Stimulated activated CD4-positive, alpha-beta T cell treated with anti-CD3 and anti-CD28 coated beads, Interleukin-4, amount 100 ng/mL, for 48 hours (primary cell): ENCODE measurements around the gene TMEM183A.

Source experiments
- DNase-seq, 2 donors: peaks; one replicate each; pipeline ENCODE4 v3.0.0-alpha.2; 2020; ENCODE audit warnings: low read depth in 2 of 2

Gene TMEM183A

GRCh38 chr1:203069030-203069747, 62.0 kb downstream of the TMEM183A start:
- no peak for DNase-seq

GRCh38 chr1:203072002-203072602, 64.9 kb downstream of the TMEM183A start:
- no peak for DNase-seq

GRCh38 chr1:203072911-203073310, 65.7 kb downstream of the TMEM183A start:
- DNase-seq, result no peak

- DNase-seq, result no peak
These were observed 66.3 kb downstream of the TMEM183A start for GRCh38 chr1:203073469-203073868.
